HL-60 (cell line): ENCODE results near the gene RYR2.

Experiments
- TF ChIP-seq, protein P1 (sequence below): IDR thresholded peaks from one replicate; pipeline ENCODE4 v1.5.1; 2011; ENCODE audit warnings: low read length, control low read depth, inconsistent platforms; ENCODE audit not compliant: insufficient read depth
- TF ChIP-seq, protein P2 (sequence below): IDR thresholded peaks from 2 replicates; pipeline ENCODE4 v1.6.1; 2012; ENCODE audit warnings: low read depth; ENCODE audit not compliant: insufficient replicate concordance

- TF ChIP-seq, protein P1, sequence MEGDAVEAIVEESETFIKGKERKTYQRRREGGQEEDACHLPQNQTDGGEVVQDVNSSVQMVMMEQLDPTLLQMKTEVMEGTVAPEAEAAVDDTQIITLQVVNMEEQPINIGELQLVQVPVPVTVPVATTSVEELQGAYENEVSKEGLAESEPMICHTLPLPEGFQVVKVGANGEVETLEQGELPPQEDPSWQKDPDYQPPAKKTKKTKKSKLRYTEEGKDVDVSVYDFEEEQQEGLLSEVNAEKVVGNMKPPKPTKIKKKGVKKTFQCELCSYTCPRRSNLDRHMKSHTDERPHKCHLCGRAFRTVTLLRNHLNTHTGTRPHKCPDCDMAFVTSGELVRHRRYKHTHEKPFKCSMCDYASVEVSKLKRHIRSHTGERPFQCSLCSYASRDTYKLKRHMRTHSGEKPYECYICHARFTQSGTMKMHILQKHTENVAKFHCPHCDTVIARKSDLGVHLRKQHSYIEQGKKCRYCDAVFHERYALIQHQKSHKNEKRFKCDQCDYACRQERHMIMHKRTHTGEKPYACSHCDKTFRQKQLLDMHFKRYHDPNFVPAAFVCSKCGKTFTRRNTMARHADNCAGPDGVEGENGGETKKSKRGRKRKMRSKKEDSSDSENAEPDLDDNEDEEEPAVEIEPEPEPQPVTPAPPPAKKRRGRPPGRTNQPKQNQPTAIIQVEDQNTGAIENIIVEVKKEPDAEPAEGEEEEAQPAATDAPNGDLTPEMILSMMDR = no peak
- TF ChIP-seq, protein P2, sequence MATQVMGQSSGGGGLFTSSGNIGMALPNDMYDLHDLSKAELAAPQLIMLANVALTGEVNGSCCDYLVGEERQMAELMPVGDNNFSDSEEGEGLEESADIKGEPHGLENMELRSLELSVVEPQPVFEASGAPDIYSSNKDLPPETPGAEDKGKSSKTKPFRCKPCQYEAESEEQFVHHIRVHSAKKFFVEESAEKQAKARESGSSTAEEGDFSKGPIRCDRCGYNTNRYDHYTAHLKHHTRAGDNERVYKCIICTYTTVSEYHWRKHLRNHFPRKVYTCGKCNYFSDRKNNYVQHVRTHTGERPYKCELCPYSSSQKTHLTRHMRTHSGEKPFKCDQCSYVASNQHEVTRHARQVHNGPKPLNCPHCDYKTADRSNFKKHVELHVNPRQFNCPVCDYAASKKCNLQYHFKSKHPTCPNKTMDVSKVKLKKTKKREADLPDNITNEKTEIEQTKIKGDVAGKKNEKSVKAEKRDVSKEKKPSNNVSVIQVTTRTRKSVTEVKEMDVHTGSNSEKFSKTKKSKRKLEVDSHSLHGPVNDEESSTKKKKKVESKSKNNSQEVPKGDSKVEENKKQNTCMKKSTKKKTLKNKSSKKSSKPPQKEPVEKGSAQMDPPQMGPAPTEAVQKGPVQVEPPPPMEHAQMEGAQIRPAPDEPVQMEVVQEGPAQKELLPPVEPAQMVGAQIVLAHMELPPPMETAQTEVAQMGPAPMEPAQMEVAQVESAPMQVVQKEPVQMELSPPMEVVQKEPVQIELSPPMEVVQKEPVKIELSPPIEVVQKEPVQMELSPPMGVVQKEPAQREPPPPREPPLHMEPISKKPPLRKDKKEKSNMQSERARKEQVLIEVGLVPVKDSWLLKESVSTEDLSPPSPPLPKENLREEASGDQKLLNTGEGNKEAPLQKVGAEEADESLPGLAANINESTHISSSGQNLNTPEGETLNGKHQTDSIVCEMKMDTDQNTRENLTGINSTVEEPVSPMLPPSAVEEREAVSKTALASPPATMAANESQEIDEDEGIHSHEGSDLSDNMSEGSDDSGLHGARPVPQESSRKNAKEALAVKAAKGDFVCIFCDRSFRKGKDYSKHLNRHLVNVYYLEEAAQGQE = no peak
Observed at GRCh38 chr1:237471956-237472355, 430.0 kb downstream of the RYR2 start.
